NCI-H1694 treated with DMSO at 0.1 percent for 48 hours (cell line): ENCODE data around the gene TOP3B.

Source experiments
- DNase-seq: peaks from one replicate; lab custom pipeline; 2025; lab: John Stamatoyannopoulos, UW

TOP3B gene

GRCh38 chr22:21961886-21962654, 20.5 kb downstream of the TOP3B start:
- no peak for DNase-seq

- DNase-seq = no peak
Observed at GRCh38 chr22:21961127-21961867, 21.3 kb downstream of the TOP3B start.

GRCh38 chr22:21960200-21961126, 22.1 kb downstream of the TOP3B start:
- DNase-seq = no peak

GRCh38 chr22:21959274-21960074, 23.1 kb downstream of the TOP3B start:
- DNase-seq = no peak

GRCh38 chr22:21958360-21959273, 24.0 kb downstream of the TOP3B start:
- DNase-seq = no peak

GRCh38 chr22:21952586-21953571, 29.7 kb downstream of the TOP3B start, which contains the start of gene PPM1F:
PPM1F (minus strand) TSS chr22:21952848; CDS start chr22:21946048, 6,800 bp downstream.
- peak; percentile 47 for DNase-seq

GRCh38 chr22:21951931-21952465, 30.6 kb downstream of the TOP3B start:
- DNase-seq = no peak

- DNase-seq = no peak
Observed at GRCh38 chr22:21951062-21951461, 31.5 kb downstream of the TOP3B start.

- no peak for DNase-seq
Observed at GRCh38 chr22:21949948-21950347, 32.6 kb downstream of the TOP3B start.

GRCh38 chr22:21949569-21949918, 33.0 kb downstream of the TOP3B start:
- no peak for DNase-seq

GRCh38 chr22:21948824-21949568, 33.6 kb downstream of the TOP3B start:
- DNase-seq = no peak

GRCh38 chr22:21948390-21948789, 34.2 kb downstream of the TOP3B start:
- DNase-seq = no peak

- peak; percentile 6 for DNase-seq
Observed at GRCh38 chr22:21947040-21948014, 35.3 kb downstream of the TOP3B start.

- no peak for DNase-seq
Observed at GRCh38 chr22:21946262-21946925, 36.2 kb downstream of the TOP3B start.

GRCh38 chr22:21945453-21946261, 36.9 kb downstream of the TOP3B start:
- no peak for DNase-seq
